ENCODE results near the gene NT5DC3.

The NT5DC3 gene

GRCh38 chr12:103782399-103782798 is 58.6 kb downstream of the NT5DC3 start:
- H3K4me1 Mint-ChIP-seq, result no peaks in the 10 kb centered on the region
- CTCF ChIA-PET, result no interaction called here
- DNase-seq, result no peak
- H3K27me3 Mint-ChIP-seq, result no peaks in the 10 kb centered on the region
- H3K27ac Mint-ChIP-seq, result no peak overlapping the region
- H3K4me3 Mint-ChIP-seq, result no peak overlapping the region
- peaks cover 5% of the 10 kb centered on the region for H3K36me3 Mint-ChIP-seq
- H3K9me3 Mint-ChIP-seq, result no peaks in the 10 kb centered on the region

DNA sequence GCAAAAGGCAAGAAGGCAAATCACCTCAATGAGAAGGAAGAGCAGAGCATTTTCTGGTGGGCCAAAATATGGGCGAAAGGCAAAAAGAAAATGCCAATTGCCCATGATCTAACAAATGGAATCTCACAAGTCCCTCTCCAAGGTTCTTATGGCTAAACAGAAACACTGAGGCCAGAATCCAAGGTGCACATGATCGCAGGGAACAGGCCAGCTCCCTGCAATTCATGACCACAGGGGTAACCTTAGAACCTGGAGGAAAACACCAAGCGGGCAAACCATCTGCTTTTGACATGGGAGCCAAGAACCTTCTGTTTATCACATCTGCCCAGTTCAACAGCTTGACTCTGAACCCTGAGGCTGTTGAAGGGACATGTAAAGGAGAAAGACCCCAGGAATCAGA is 60.0 kb downstream of the NT5DC3 start:
- no peak for DNase-seq
- Mint-ChIP-seq H3K27ac (no peak overlapping the region), H3K27me3 (no peaks in the 10 kb centered on the region), H3K9me3 (no peaks in the 10 kb centered on the region), H3K4me1 (no peaks in the 10 kb centered on the region), H3K4me3 (no peak overlapping the region), H3K36me3 (peaks cover 11% of the 10 kb centered on the region)
- CTCF ChIA-PET, result no interaction called here

DNA sequence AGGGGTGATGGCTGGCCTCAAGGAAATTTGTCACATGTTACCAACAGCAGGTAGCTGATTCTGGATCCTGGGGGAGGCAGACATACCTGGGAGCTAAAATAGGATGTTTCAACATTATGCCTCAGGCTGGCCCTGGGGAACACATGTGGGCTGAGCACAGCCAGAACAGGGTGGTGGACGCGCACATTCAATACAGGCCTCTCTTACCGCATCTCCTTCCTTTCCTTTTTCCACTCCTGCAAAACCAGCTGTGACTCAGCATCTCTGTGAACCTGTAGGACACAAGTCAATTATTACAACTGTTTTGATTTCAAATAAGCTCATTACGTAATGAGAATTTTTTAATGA is 61.0 kb downstream of the NT5DC3 start:
- no peaks in the 10 kb centered on the region for H3K4me1 Mint-ChIP-seq
- H3K36me3 Mint-ChIP-seq, result peaks cover 11% of the 10 kb centered on the region
- DNase-seq, result no peak
- no peak overlapping the region for H3K4me3 Mint-ChIP-seq
- H3K9me3 Mint-ChIP-seq, result no peaks in the 10 kb centered on the region
- H3K27me3 Mint-ChIP-seq, result no peaks in the 10 kb centered on the region
- no peak overlapping the region for H3K27ac Mint-ChIP-seq
- CTCF ChIA-PET, result no interaction called here

GRCh38 chr12:103779410-103780092 is 61.5 kb downstream of the NT5DC3 start:
- no peaks in the 10 kb centered on the region for H3K27me3 Mint-ChIP-seq
- peaks cover 11% of the 10 kb centered on the region for H3K36me3 Mint-ChIP-seq
- no peak overlapping the region for H3K4me3 Mint-ChIP-seq
- H3K4me1 Mint-ChIP-seq, result no peaks in the 10 kb centered on the region
- no peak overlapping the region for H3K27ac Mint-ChIP-seq
- CTCF ChIA-PET, result interaction anchor here (0.6 kb wide), 1 partner anchor 30 kb away, joined by 3 read pairs; no protein-coding TSS in a partner anchor
- H3K9me3 Mint-ChIP-seq, result no peaks in the 10 kb centered on the region
- DNase-seq, result no peak

DNA sequence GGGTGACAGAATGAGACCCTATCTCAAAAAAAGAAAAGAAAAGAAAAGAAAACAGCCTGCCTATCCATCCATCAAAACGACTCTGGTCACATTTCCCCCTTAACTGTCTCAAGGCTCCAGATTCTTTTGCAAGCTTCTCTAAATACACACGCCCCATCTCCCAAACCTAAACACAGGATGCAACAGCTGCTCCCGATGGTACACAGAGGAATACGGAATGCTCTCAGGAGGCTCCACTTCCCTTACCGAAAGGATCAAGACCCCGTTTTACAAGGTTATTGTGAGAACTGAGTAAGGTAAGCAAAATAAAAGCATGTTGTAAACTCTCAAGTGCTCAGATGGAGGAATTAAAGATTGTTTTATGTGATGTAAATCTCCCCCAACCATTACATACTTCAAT is 62.3 kb downstream of the NT5DC3 start:
- no peaks in the 10 kb centered on the region for H3K4me1 Mint-ChIP-seq
- no peaks in the 10 kb centered on the region for H3K9me3 Mint-ChIP-seq
- DNase-seq, result no peak
- H3K27me3 Mint-ChIP-seq, result no peaks in the 10 kb centered on the region
- H3K27ac Mint-ChIP-seq, result no peak overlapping the region
- H3K36me3 Mint-ChIP-seq, result peaks cover 10% of the 10 kb centered on the region
- H3K4me3 Mint-ChIP-seq, result no peak overlapping the region
- CTCF ChIA-PET, result interaction anchor here (0.6 kb wide), 1 partner anchor 31 kb away, joined by 3 read pairs; no protein-coding TSS in a partner anchor

- CTCF ChIA-PET, result no interaction called here
- no peak for DNase-seq
- no peaks in the 10 kb centered on the region for H3K4me1 Mint-ChIP-seq
- H3K36me3 Mint-ChIP-seq, result peaks cover 6% of the 10 kb centered on the region
- H3K4me3 Mint-ChIP-seq, result no peak overlapping the region
- H3K27ac Mint-ChIP-seq, result no peak overlapping the region
- H3K9me3 Mint-ChIP-seq, result no peaks in the 10 kb centered on the region
- H3K27me3 Mint-ChIP-seq, result no peaks in the 10 kb centered on the region
Measured at GRCh38 chr12:103774977-103775560, 66.0 kb downstream of the NT5DC3 start.

GRCh38 chr12:103773109-103773910 is 67.7 kb downstream of the NT5DC3 start:
- H3K27me3 Mint-ChIP-seq, result no peaks in the 10 kb centered on the region
- DNase-seq, result no peak
- CTCF ChIA-PET, result no interaction called here
- H3K36me3 Mint-ChIP-seq, result peaks cover 6% of the 10 kb centered on the region
- no peak overlapping the region for H3K27ac Mint-ChIP-seq
- no peak overlapping the region for H3K4me3 Mint-ChIP-seq
- no peaks in the 10 kb centered on the region for H3K4me1 Mint-ChIP-seq
- no peaks in the 10 kb centered on the region for H3K9me3 Mint-ChIP-seq

GRCh38 chr12:103772367-103773108 is 68.5 kb downstream of the NT5DC3 start:
- no peak overlapping the region for H3K4me3 Mint-ChIP-seq
- peaks cover 6% of the 10 kb centered on the region for H3K36me3 Mint-ChIP-seq
- H3K9me3 Mint-ChIP-seq, result no peaks in the 10 kb centered on the region
- CTCF ChIA-PET, result no interaction called here
- H3K4me1 Mint-ChIP-seq, result no peaks in the 10 kb centered on the region
- H3K27ac Mint-ChIP-seq, result no peak overlapping the region
- H3K27me3 Mint-ChIP-seq, result no peaks in the 10 kb centered on the region
- no peak for DNase-seq

GRCh38 chr12:103771466-103771865 is 69.6 kb downstream of the NT5DC3 start:
- Mint-ChIP-seq H3K27me3 (no peaks in the 10 kb centered on the region), H3K4me1 (no peaks in the 10 kb centered on the region), H3K9me3 (no peaks in the 10 kb centered on the region), H3K4me3 (no peak overlapping the region), H3K27ac (no peak overlapping the region), H3K36me3 (peaks cover 2% of the 10 kb centered on the region)
- DNase-seq, result no peak
- CTCF ChIA-PET, result interaction anchor here (1.0 kb wide), 1 partner anchor 99 kb away, joined by 3 read pairs; no protein-coding TSS in a partner anchor

- CTCF ChIA-PET, result no interaction called here
- Mint-ChIP-seq H3K27ac (no peak overlapping the region), H3K36me3 (no peaks in the 10 kb centered on the region), H3K9me3 (no peaks in the 10 kb centered on the region), H3K4me3 (no peak overlapping the region), H3K4me1 (no peaks in the 10 kb centered on the region), H3K27me3 (no peaks in the 10 kb centered on the region)
- no peak for DNase-seq
Measured at GRCh38 chr12:103769240-103769945, 71.6 kb downstream of the NT5DC3 start.

- no peaks in the 10 kb centered on the region for H3K9me3 Mint-ChIP-seq
- CTCF ChIA-PET, result no interaction called here
- H3K4me3 Mint-ChIP-seq, result no peak overlapping the region
- H3K27ac Mint-ChIP-seq, result no peak overlapping the region
- DNase-seq, result no peak
- no peaks in the 10 kb centered on the region for H3K27me3 Mint-ChIP-seq
- no peaks in the 10 kb centered on the region for H3K36me3 Mint-ChIP-seq
- H3K4me1 Mint-ChIP-seq, result no peaks in the 10 kb centered on the region
Measured at GRCh38 chr12:103768467-103769123, 72.4 kb downstream of the NT5DC3 start.

DNA sequence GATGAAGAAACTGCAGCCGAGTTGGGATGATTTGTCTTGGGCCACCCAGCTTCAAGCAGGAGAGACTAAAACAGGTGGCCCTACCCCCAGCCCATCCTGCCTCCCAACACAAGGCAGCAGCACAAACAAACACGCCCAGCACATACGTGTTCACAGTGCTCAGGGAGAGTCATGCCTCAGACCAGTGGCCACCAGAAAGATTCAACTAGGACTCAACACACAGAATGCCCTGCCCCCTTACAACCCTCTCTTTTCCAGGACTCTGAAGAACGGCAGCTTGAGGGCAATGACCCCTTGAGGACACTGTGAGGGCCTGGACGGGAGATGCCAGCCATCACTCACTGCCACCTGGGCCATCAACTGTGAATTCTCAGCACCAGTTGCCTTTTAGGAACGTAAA is 75.0 kb downstream of the NT5DC3 start:
- Mint-ChIP-seq H3K9me3 (no peaks in the 10 kb centered on the region), H3K36me3 (no peaks in the 10 kb centered on the region), H3K4me1 (no peaks in the 10 kb centered on the region), H3K4me3 (no peak overlapping the region), H3K27me3 (no peaks in the 10 kb centered on the region), H3K27ac (no peak overlapping the region)
- no peak for DNase-seq
- CTCF ChIA-PET, result no interaction called here

GRCh38 chr12:103765322-103765721 is 75.7 kb downstream of the NT5DC3 start:
- H3K27ac Mint-ChIP-seq, result no peak overlapping the region
- no peaks in the 10 kb centered on the region for H3K9me3 Mint-ChIP-seq
- DNase-seq, result no peak
- no peaks in the 10 kb centered on the region for H3K27me3 Mint-ChIP-seq
- no peaks in the 10 kb centered on the region for H3K36me3 Mint-ChIP-seq
- H3K4me3 Mint-ChIP-seq, result no peak overlapping the region
- CTCF ChIA-PET, result no interaction called here
- no peaks in the 10 kb centered on the region for H3K4me1 Mint-ChIP-seq
